ENCODE measurements around the gene YPEL1. TPM values are rescaled to one million over a fixed set of nuclear protein-coding genes. Genes with fewer than 3 reads are reported as not detected.

YPEL1 gene
- total and polyA plus RNA-seq, 2 donors (not counting 1 experiment from before 2014, with no cell fraction given), result 14.9 to 17.0 TPM

DNA sequence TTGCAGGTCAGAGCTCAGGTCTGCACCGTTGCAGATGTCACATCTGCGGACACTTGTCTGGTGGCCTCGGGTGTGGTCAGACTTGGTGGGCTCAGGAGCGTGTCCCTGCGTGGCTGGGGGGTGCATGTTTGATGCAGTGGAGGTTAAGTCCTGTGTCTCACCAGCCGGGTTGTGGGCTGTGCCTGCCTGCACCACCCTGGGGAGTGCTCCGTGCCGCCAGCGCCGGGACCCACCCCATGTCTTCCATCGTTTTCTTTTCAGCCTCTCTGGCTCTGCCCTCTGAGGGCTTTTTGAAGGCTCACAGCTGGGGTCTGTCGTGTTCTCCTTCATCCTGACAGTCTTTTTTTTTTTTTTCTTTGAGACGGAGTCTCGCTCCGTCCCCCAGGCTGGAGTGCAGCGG, 43.8 kb downstream of the YPEL1 start:
- Mint-ChIP-seq H3K9me3 (ENCODE audit: insufficient read depth) (no peaks in the 10 kb centered on the region), H3K4me1 (peaks cover 13% of the 10 kb centered on the region), H3K4me3 (no peak overlapping the region), H3K27me3 (no peaks in the 10 kb centered on the region), H3K27ac (no peak overlapping the region)
- no peak overlapping the region for H3K4me2 ChIP-seq (replicated peaks; ENCODE audit: low read depth, low read length, poor library complexity, severe bottlenecking)
- peaks cover 0 to 67% of the 10 kb centered on the region in 2 experiments for H3K36me3 ChIP-seq (replicated peaks in 1 of 2; ENCODE audit: control extremely low read depth in 1 of 2, control insufficient read depth in 1 of 2, extremely low read depth in 1 of 2, insufficient read depth in 2 of 2, low read length in 1 of 2)
- CTCF ChIA-PET, result no interaction called here
- no peak overlapping the region for H3K4me3 ChIP-seq (ENCODE audit: control extremely low read depth in 1 of 5, extremely low read depth in 1 of 5, insufficient read depth in 1 of 5, low read depth in 2 of 5, low read length in 4 of 5)
- intact Hi-C loops (cut with micrococcal nuclease), result no loop called here
- peaks cover 0 to 7% of the 10 kb centered on the region in 2 donors for H3K4me1 ChIP-seq (ENCODE audit: control insufficient read depth in 2 of 2, insufficient read depth in 2 of 2, low read length in 2 of 2)
- WGBS (ENCODE audit: insufficient coverage), result 94% methylated on average over 8 of the region's 16 CpGs
- H4K20me1 ChIP-seq (ENCODE audit: control insufficient read depth, insufficient read depth, low read length, poor library complexity, severe bottlenecking), result peaks cover 5% of the 10 kb centered on the region
- H2AFZ ChIP-seq (ENCODE audit: insufficient read depth, low read depth, low read length, poor library complexity, severe bottlenecking), result no peak overlapping the region
- no peaks in the 10 kb centered on the region for H3K27me3 ChIP-seq (replicated peaks in 1 of 4; ENCODE audit: control extremely low read depth in 1 of 4, control insufficient read depth in 3 of 4, insufficient read depth in 4 of 4, low read length in 3 of 4)
- no peaks in the 10 kb centered on the region for H3K9me3 ChIP-seq (ENCODE audit: control extremely low read depth in 1 of 3, control insufficient read depth in 2 of 3, insufficient read depth in 1 of 3, low read length in 2 of 3)
- DNase-seq, result no peak
- TF ChIP-seq, protein P1, sequence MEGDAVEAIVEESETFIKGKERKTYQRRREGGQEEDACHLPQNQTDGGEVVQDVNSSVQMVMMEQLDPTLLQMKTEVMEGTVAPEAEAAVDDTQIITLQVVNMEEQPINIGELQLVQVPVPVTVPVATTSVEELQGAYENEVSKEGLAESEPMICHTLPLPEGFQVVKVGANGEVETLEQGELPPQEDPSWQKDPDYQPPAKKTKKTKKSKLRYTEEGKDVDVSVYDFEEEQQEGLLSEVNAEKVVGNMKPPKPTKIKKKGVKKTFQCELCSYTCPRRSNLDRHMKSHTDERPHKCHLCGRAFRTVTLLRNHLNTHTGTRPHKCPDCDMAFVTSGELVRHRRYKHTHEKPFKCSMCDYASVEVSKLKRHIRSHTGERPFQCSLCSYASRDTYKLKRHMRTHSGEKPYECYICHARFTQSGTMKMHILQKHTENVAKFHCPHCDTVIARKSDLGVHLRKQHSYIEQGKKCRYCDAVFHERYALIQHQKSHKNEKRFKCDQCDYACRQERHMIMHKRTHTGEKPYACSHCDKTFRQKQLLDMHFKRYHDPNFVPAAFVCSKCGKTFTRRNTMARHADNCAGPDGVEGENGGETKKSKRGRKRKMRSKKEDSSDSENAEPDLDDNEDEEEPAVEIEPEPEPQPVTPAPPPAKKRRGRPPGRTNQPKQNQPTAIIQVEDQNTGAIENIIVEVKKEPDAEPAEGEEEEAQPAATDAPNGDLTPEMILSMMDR (IDR thresholded peaks at IDR 0.05), result no peak
- TF ChIP-seq EZH2 (IDR thresholded peaks at IDR 0.05; ENCODE audit: borderline replicate concordance, insufficient read depth, low read depth, low read length, poor library complexity, severe bottlenecking), result no peak
- ATAC-seq (ENCODE audit: low read depth), result no peak
- H3K27ac ChIP-seq (ENCODE audit: low read length in 2 of 2), result no peak overlapping the region
- H3K79me2 ChIP-seq (ENCODE audit: control insufficient read depth, insufficient read depth, low read length), result no peaks in the 10 kb centered on the region
- POLR2A ChIA-PET, result no interaction called here
- no peak overlapping the region for H3K9ac ChIP-seq (ENCODE audit: low read length)

DNA sequence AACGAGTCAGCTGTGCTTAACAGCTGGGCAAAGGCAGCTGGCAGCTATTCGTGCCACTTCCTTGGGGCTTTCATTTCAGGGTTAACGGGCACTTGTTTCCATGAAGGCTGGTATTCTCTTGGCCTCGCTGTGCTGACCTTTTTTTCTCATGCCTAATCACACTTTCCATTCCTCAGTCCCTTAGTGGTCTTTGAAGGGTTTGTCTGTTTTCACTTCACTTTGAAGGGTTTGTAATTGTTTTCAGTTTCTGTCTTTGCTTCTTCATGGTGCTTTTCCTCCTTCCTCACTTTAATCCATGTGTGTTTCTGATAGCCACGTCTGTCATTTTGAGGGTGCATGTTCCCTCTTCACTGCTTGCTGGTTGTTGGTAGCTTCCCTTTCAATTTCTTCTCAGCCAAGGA, 45.2 kb downstream of the YPEL1 start:
- no peak for TF ChIP-seq EZH2 (IDR thresholded peaks at IDR 0.05; ENCODE audit: borderline replicate concordance, insufficient read depth, low read depth, low read length, poor library complexity, severe bottlenecking)
- TF ChIP-seq, protein P1 (IDR thresholded peaks at IDR 0.05), result no peak
- CTCF ChIA-PET, result interaction anchor here (0.7 to 1.6 kb wide), 2 partner anchors 263 to 739 kb away, joined by 3 to 4 read pairs; partner anchors contain the start of gene PPM1F
- peak overlapping the region; percentile 26 for H3K27ac Mint-ChIP-seq
- Histone ChIP-seq H3K4me2 (replicated peaks; ENCODE audit: low read depth, low read length, poor library complexity, severe bottlenecking) (no peak overlapping the region), H3K4me3 (ENCODE audit: control extremely low read depth in 1 of 5, extremely low read depth in 1 of 5, insufficient read depth in 1 of 5, low read depth in 2 of 5, low read length in 4 of 5) (no peak overlapping the region), H3K4me1 (ENCODE audit: control insufficient read depth in 2 of 2, insufficient read depth in 2 of 2, low read length in 2 of 2) (peaks cover 0 to 7% of the 10 kb centered on the region in 2 donors), H2AFZ (ENCODE audit: insufficient read depth, low read depth, low read length, poor library complexity, severe bottlenecking) (no peak overlapping the region), H3K79me2 (ENCODE audit: control insufficient read depth, insufficient read depth, low read length) (no peaks in the 10 kb centered on the region), H3K27ac (ENCODE audit: low read length in 2 of 2) (peak overlapping the region in 1 of 2 donors; percentile 58), H3K27me3 (replicated peaks in 1 of 4; ENCODE audit: control extremely low read depth in 1 of 4, control insufficient read depth in 3 of 4, insufficient read depth in 4 of 4, low read length in 3 of 4) (no peaks in the 10 kb centered on the region), H3K36me3 (replicated peaks in 1 of 2; ENCODE audit: control extremely low read depth in 1 of 2, control insufficient read depth in 1 of 2, extremely low read depth in 1 of 2, insufficient read depth in 2 of 2, low read length in 1 of 2) (peaks cover 0 to 65% of the 10 kb centered on the region in 2 experiments), H3K9me3 (ENCODE audit: control extremely low read depth in 1 of 3, control insufficient read depth in 2 of 3, insufficient read depth in 1 of 3, low read length in 2 of 3) (no peaks in the 10 kb centered on the region), H3K9ac (ENCODE audit: low read length) (no peak overlapping the region), H4K20me1 (ENCODE audit: control insufficient read depth, insufficient read depth, low read length, poor library complexity, severe bottlenecking) (peaks cover 5% of the 10 kb centered on the region)
- WGBS (ENCODE audit: insufficient coverage), result no CpG with 5 or more reads among the region's 5 CpGs
- DNase-seq, result no peak
- ATAC-seq (ENCODE audit: low read depth), result no peak
- peaks cover 13% of the 10 kb centered on the region for H3K4me1 Mint-ChIP-seq
- intact Hi-C loops (cut with micrococcal nuclease), result no loop called here
- H3K4me3 Mint-ChIP-seq, result no peak overlapping the region
- no peaks in the 10 kb centered on the region for H3K9me3 Mint-ChIP-seq (ENCODE audit: insufficient read depth)
- POLR2A ChIA-PET, result interaction anchor here (0.7 kb wide), 1 partner anchor 46 kb away, joined by 10 read pairs; no protein-coding TSS in a partner anchor
- no peaks in the 10 kb centered on the region for H3K27me3 Mint-ChIP-seq

Measured in B cell (primary cell).